OCI-LY1 (cell line): Measurements from ENCODE around the gene CNTNAP2.

Experiments used
- H2AFZ ChIP-seq: fragments of 200-600 bp; sonication (generic), shearing (Covaris generic); 2 replicates; pipeline ENCODE4 v1.6.0; 2014; ENCODE audit warnings: antibody characterized with exemption, mild to moderate bottlenecking, low read length
- H3F3A ChIP-seq: fragments of 200-600 bp; sonication (generic), shearing (Covaris generic); 2 replicates; pipeline ENCODE4 v1.6.0; 2014; ENCODE audit warnings: mild to moderate bottlenecking, antibody characterized with exemption, low read length, moderate library complexity; ENCODE audit not compliant: insufficient read depth
- H3K27ac ChIP-seq: fragments of 200-600 bp; sonication (generic); 2 replicates; pipeline ENCODE4 v1.5.1; 2014; ENCODE audit warnings: low read length, mixed run types, mild to moderate bottlenecking, low read depth; ENCODE audit not compliant: poor library complexity, severe bottlenecking
- H3K27me3 ChIP-seq: fragments of 200-600 bp; sonication (generic); 2 replicates; pipeline ENCODE4 v1.6.0; 2014; ENCODE audit warnings: antibody characterized with exemption, mild to moderate bottlenecking, low read length, moderate library complexity; ENCODE audit not compliant: insufficient read depth
- H3K36me3 ChIP-seq: fragments of 200-600 bp; sonication (generic); 2 replicates; pipeline ENCODE4 v1.6.1; 2014; ENCODE audit warnings: mild to moderate bottlenecking, antibody characterized with exemption, low read length, moderate library complexity, mixed read lengths; ENCODE audit not compliant: insufficient read depth
- H3K4me1 ChIP-seq: fragments of 200-600 bp; sonication (generic); 2 replicates; pipeline ENCODE4 v1.5.1; 2014; ENCODE audit warnings: mild to moderate bottlenecking, low read length, moderate library complexity; ENCODE audit not compliant: insufficient read depth, severe bottlenecking
- H3K4me2 ChIP-seq: fragments of 200-600 bp; sonication (generic), shearing (Covaris generic); 2 replicates; pipeline ENCODE4 v1.6.1; 2014; ENCODE audit warnings: low read length
- H3K4me3 ChIP-seq: fragments of 200-600 bp; sonication (generic); 2 replicates; pipeline ENCODE4 v1.5.1; 2014; ENCODE audit warnings: low read length, low read depth, mild to moderate bottlenecking, mixed read lengths; ENCODE audit not compliant: poor library complexity, severe bottlenecking
- H3K79me2 ChIP-seq: fragments of 200-600 bp; shearing (Covaris generic); 2 replicates; pipeline ENCODE4 v1.6.1; 2016; ENCODE audit warnings: mixed run types, low read length, mixed read lengths; ENCODE audit not compliant: insufficient read depth
- H3K9ac ChIP-seq: fragments of 200-600 bp; sonication (generic), shearing (Covaris generic); 2 replicates; pipeline ENCODE4 v1.6.1; 2014; ENCODE audit warnings: mild to moderate bottlenecking, low read length, mixed read lengths
- H3K9me2 ChIP-seq: fragments of 200-600 bp; sonication (generic), shearing (Covaris generic); 2 replicates; pipeline ENCODE4 v1.6.1; 2014; ENCODE audit warnings: low read depth, mild to moderate bottlenecking, low read length, mixed read lengths
- H3K9me3 ChIP-seq: fragments of 200-600 bp; shearing (Covaris generic); 2 replicates; pipeline ENCODE4 v1.6.1; 2014; ENCODE audit warnings: low read length, mixed read lengths
- H4K20me1 ChIP-seq: fragments of 200-600 bp; sonication (generic), shearing (Covaris generic); 2 replicates; pipeline ENCODE4 v1.6.0; 2016; ENCODE audit warnings: mild to moderate bottlenecking, low read length; ENCODE audit not compliant: insufficient read depth
- EZH2 ChIP-seq: fragments of 200-600 bp; sonication (generic), shearing (Covaris generic); IDR thresholded peaks from 2 replicates; pipeline ENCODE4 v1.8.0; 2017; ENCODE audit warnings: borderline replicate concordance, mixed run types, mild to moderate bottlenecking, antibody characterized with exemption, low read length, moderate library complexity, mixed read lengths
- TF ChIP-seq, protein P1 (sequence below): fragments of 200-600 bp; sonication (generic), shearing (Covaris generic); IDR thresholded peaks from 2 replicates; pipeline ENCODE4 v1.5.1; 2017; ENCODE audit warnings: mild to moderate bottlenecking, antibody characterized with exemption, low read length, moderate library complexity, mixed read lengths

The CNTNAP2 gene

DNA sequence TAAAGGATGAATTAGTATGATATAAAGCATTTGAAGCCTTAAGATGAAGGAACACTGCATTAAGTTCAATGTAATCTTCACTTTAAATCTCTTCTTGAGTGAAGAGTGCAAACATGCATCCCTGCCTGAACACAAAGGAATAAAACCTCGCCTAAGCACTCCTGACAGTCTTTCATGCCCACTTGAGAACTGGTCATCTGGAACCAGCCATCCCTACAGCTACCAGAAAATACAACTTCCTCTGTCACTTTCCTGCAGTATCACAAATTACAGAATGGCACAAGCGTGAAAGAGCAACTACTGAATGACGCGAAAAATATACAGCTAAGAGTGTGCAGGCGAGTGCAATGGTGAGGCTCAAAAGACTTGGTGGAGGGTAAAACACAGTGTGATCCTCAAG is 1079.9 kb downstream of the CNTNAP2 start:
- no peak for TF ChIP-seq EZH2
- TF ChIP-seq, protein P1, sequence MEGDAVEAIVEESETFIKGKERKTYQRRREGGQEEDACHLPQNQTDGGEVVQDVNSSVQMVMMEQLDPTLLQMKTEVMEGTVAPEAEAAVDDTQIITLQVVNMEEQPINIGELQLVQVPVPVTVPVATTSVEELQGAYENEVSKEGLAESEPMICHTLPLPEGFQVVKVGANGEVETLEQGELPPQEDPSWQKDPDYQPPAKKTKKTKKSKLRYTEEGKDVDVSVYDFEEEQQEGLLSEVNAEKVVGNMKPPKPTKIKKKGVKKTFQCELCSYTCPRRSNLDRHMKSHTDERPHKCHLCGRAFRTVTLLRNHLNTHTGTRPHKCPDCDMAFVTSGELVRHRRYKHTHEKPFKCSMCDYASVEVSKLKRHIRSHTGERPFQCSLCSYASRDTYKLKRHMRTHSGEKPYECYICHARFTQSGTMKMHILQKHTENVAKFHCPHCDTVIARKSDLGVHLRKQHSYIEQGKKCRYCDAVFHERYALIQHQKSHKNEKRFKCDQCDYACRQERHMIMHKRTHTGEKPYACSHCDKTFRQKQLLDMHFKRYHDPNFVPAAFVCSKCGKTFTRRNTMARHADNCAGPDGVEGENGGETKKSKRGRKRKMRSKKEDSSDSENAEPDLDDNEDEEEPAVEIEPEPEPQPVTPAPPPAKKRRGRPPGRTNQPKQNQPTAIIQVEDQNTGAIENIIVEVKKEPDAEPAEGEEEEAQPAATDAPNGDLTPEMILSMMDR: no peak
- Histone ChIP-seq H3K4me2 (no peak overlapping the region), H3K79me2 (no peaks in the 10 kb centered on the region), H3K9me2 (no peaks in the 10 kb centered on the region), H3K9me3 (peaks cover 3% of the 10 kb centered on the region; the same call in 1 of the 2 replicates), H3K4me3 (no peak overlapping the region), H3K9ac (no peak overlapping the region), H3K27me3 (no peaks in the 10 kb centered on the region), H3F3A (no peaks in the 10 kb centered on the region), H3K36me3 (no peaks in the 10 kb centered on the region), H2AFZ (no peak overlapping the region; the same call in 1 of the 2 replicates), H3K4me1 (peaks cover 47% of the 10 kb centered on the region), H4K20me1 (no peaks in the 10 kb centered on the region), H3K27ac (no peak overlapping the region)

DNA sequence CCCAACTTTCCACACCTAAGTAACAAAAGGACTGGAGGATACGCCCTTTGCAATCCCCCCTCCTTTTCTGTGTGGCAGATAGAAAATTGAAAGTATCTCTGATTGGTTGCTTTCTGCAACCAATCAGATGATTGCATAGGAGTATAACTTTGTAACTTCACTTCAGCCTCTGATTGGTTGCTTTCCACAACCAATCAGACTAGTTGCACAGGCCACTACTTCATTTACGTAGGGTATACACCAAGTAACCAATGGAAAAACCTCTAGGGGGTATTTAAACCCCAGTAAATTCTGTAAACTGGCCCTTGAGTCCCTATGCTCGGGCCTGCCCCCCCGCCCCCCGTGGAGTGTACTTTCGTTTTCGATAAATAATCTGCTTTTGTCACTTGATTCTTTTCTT is 1080.4 kb downstream of the CNTNAP2 start:
- H3K4me1 ChIP-seq: peaks cover 52% of the 10 kb centered on the region
- peak overlapping the region; percentile 32 for H2AFZ ChIP-seq
- no peaks in the 10 kb centered on the region for H3K79me2 ChIP-seq
- H3K36me3 ChIP-seq: no peaks in the 10 kb centered on the region
- no peaks in the 10 kb centered on the region for H3K9me2 ChIP-seq
- H3K27me3 ChIP-seq: no peaks in the 10 kb centered on the region
- H3F3A ChIP-seq: no peaks in the 10 kb centered on the region
- TF ChIP-seq, protein P1: no peak
- TF ChIP-seq EZH2: no peak
- H3K4me3 ChIP-seq: peak overlapping the region; percentile 45
- no peaks in the 10 kb centered on the region for H4K20me1 ChIP-seq
- H3K9me3 ChIP-seq: peaks cover 3% of the 10 kb centered on the region; the same call in 1 of the 2 replicates
- no peak overlapping the region for H3K9ac ChIP-seq
- H3K4me2 ChIP-seq: peak overlapping the region; percentile 41
- no peak overlapping the region for H3K27ac ChIP-seq

DNA sequence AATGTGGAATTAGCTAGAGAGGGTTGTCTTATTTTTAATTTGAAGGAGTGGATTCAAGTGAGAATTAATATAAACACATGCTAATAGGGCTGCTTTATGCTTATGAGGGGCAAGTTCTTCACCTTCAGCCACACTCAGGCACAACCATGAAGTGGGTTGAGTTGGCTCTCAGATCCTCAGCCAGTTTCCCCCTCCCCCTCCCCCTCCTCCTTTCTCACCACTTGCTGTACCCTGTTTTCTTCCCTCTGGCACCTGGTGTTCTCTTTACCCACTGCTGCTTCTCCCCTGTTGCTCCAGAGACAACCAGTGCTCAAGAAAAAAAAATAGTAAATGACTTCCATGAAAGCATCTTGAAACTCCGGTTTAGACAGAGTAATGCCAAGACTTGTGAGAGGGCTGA is 1083.3 kb downstream of the CNTNAP2 start:
- Histone ChIP-seq H4K20me1 (no peaks in the 10 kb centered on the region), H2AFZ (peak overlapping the region; percentile 84), H3K4me3 (no peak overlapping the region), H3K27ac (peak overlapping the region; percentile 28), H3K9me2 (no peaks in the 10 kb centered on the region), H3K9ac (no peak overlapping the region), H3K9me3 (peaks cover 6% of the 10 kb centered on the region; the same call in 1 of the 2 replicates), H3K27me3 (no peaks in the 10 kb centered on the region), H3K4me2 (peak overlapping the region; percentile 36; the same call in 1 of the 2 replicates), H3K4me1 (peaks cover 55% of the 10 kb centered on the region), H3K79me2 (no peaks in the 10 kb centered on the region), H3F3A (no peaks in the 10 kb centered on the region), H3K36me3 (no peaks in the 10 kb centered on the region)
- TF ChIP-seq EZH2: no peak
- TF ChIP-seq, protein P1: no peak
